Activated CD4-positive, CD25-positive, alpha-beta regulatory T cell treated with anti-CD3 and anti-CD28 coated beads, Interleukin-2, amount 50 U/mL, for 16 hours (primary cell): ENCODE measurements around the gene LAMC3.
"Not testable (repeated sequence)": the region's sequence is repeated elsewhere in the genome, so short reads cannot be mapped to it uniquely, and the experiment has no call there.

Experiments used
- DNase-seq: peaks from one replicate; pipeline ENCODE4 v3.0.0-alpha.2; 2020; ENCODE audit warnings: low read depth, low spot score

Gene LAMC3

GRCh38 chr9:131028931-131029573, 20.1 kb downstream of the LAMC3 start:
- DNase-seq = no peak

DNA sequence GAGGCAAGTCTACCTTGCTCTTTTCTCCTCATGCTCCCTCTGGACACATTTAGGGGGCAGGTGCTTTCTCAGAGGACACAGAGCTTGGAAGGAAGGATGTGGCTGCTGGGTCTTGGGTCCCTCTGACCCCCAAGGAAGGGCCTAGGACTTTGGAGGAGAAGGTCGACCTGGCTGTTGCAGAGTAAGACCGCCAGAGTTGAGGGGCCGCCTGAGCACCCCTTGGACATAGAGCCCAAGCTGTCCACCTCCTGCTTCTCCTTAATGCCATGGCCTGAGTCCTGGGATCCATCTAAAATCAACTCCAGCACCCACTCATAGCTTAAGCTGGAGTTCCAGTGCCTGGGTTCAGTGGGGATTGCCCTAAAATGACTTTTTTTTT, 20.6 kb downstream of the LAMC3 start:
- no peak for DNase-seq

DNA sequence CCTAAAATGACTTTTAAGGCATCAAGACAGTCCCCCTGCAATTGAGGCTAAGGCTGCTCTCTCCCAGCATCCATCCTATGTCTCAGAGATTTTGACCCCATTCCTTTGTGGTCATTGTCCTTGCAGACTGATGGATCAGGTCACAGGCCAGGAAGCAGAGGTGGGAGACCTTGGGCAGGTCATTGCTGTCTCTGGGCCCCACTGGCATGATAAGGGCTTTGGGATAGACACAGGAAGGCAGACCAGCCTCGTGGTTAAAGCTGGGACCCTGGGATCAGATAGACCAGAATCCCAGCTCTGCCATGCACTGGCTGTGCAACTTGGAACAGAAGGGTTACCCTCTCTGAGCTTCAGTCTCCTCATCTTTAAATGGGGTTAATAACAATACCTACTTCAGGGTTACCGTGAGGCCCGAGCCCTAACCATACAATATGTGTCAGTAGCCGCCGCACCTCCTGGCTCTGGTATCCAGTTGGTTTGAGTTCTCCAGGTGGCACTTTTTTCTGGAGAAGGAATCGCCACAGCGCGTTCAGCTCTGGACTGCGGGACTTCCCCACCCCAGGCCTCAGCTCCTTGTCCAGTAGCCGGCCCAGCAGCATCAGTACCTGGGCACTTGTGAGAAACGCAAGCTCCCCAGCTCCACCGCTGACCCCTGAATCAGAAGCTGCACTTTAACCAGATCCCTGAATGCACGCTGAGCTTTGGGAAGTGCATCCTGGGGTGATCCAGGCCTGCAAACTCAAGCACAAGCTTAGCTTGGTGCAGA, 21.4 kb downstream of the LAMC3 start:
- DNase-seq = no peak

- no peak for DNase-seq
These were observed 22.1 kb downstream of the LAMC3 start for GRCh38 chr9:131031005-131031641.

GRCh38 chr9:131031642-131032005, 22.6 kb downstream of the LAMC3 start:
- no peak for DNase-seq

DNA sequence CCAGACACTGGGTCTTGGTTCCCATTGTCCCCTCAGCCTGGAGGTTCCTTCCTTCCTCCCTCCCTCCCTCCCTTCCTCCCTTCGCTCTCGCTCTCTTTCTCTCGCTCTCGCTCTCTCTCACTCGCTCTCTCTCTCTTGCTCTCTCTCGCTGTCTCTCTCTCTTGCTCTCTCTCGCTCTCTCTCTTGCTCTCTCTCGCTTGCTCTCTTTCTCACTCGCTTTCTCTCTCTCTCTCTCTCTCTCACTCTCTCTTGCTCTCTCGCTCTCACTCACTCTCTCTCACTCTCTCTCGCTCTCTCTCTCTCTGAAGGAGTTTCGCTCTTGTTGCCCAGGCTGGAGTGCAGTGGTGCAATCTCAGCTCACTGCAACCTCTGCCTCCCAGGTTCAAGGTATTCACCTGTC, 23.4 kb downstream of the LAMC3 start:
- no peak for DNase-seq

- no peak for DNase-seq
These were observed 24.6 kb downstream of the LAMC3 start for GRCh38 chr9:131033269-131034224.

- no peak for DNase-seq
These were observed 25.3 kb downstream of the LAMC3 start for GRCh38 chr9:131034268-131034667.

- not testable (repeated sequence) for DNase-seq
These were observed 25.8 kb downstream of the LAMC3 start for GRCh38 chr9:131034749-131035148.

DNA sequence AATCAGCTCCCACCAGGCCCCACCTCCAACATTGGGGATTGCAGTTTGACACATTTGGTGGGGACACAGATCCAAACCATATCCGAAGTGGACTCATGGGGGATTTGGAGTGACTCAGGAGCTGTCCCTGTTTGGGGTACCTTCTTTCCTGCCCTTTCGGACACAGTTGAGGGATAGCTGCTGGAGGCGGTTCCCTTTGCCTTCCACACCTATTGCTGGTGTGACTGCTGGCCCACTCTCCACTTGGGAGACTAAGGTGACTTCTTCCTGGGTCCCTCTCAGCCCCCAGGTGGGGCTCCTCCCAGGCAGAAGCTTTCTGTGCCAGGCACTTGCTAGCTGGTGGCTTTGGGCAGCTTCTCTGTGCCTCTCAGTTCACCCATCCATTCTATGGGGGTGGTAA, 26.6 kb downstream of the LAMC3 start:
- DNase-seq = no peak

DNA sequence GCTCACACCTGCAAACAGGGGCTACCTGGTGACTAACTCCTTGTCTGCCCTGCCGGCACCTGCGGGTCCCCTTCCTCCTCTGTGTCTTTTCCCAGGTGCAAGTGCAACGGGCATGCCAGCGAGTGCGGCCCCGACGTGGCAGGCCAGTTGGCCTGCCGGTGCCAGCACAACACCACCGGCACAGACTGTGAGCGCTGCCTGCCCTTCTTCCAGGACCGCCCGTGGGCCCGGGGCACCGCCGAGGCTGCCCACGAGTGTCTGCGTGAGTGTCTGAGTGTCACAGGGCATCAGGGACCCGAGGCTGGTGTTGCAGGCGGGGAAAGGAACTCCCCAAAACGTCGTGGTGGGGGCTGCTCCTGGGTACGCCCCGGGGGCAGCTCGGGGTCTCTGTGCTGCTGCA, 27.1 kb downstream of the LAMC3 start:
- DNase-seq = no peak

GRCh38 chr9:131036529-131037334, 27.8 kb downstream of the LAMC3 start:
- no peak for DNase-seq

DNA sequence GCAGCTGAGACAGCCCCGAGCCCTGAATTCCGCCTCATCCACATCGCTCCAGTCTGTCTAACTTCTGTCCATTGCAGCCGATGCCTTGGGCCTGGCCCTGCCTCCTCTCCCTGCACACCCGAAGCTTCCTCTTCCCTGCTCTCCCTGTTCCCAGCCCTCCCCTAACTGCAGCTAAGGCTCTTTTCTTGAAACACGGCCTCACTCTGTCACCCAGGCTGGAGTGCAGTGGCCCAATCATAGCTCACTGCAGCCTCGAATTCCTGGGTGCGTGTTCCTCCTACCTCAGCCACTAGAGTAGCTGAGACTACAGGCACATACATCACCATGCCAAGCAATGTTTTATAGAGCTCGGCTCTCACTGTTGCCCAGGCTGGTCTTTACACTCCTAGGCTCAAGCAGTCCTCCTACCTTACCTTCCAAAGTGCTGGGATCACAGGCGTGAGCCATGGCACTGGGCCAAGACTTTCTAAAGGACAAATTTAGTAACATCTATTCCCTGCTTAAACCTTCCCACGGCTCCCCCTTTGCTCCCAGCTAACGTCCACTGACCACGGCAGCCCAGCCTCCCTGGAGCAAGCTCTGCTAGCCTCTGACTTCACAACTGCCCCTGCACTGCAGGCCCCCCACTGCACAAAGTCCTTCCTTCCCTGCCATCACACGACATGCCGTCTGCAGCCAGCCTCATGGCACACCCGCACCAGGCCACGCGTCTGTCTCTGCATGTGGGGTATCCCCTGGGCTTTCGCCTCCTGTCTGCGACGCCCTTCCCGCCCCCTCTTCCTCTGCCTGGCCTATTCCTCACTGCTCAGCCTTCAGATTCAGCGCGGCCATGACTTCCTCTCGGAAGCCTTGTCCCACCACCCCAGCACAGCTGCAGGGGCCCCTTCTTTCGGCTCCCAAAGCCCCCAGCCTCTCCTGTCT, 28.6 kb downstream of the LAMC3 start:
- no peak for DNase-seq

GRCh38 chr9:131038256-131039128, 29.5 kb downstream of the LAMC3 start:
- DNase-seq = no peak

DNA sequence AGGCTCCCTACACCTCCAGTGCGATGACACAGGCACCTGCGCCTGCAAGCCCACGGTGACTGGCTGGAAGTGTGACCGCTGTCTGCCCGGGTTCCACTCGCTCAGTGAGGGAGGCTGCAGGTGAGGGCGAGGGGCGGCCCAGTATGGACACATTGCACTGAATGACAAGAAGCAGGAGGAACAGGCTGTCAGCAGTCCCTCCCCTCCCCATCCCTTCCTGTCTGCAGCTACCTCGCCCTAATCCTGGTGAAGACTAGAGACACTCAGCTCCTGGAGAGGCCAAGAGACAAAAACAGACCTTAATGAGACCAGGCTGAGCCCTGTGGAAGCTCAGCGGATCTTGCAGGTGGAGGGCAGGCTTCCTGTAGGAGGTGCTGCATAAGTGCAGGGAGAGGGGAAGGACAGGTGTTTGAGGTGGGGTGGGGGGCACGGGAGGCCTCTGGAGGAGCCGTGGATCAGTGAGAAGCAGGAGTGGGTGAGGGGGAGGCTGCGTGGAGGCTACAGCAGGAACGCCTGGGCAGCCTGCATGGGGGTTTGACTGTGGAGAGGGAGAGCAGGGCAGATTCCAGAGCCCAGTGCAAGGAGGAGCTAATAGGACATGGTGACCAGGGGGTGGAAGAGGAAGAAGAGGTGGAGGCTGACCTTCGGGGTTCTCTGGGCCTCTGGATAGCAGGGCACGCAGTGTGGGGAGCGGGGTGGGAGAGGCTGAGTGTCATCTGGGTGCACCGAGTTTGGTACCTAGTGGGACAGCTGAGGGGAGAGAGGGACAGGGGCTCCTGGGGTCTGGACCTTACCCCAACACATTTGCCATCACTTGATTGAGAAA, 30.4 kb downstream of the LAMC3 start:
- no peak for DNase-seq

GRCh38 chr9:131042666-131043065, 33.7 kb downstream of the LAMC3 start:
- no peak for DNase-seq

DNA sequence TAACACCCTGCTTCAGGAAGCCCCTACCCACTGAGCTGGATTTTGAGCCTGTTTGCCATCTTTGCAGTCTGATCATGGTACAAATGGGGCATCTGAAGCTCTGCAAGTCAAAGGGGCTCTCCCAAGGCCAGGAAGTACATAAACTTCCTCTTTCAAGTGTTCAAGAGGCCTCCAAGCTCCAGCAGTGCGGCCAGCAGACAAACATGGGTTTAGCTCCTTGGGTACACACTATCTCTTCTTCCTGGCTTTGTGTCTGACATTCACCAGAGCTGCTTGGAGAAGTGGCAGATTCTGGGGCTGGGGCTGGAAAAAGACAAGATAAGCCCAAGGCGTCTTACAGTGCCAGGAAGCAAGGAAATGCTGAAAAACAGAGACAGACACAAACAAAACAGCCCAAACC, 34.1 kb downstream of the LAMC3 start:
- DNase-seq = no peak

- no peak for DNase-seq
These were observed 34.7 kb downstream of the LAMC3 start for GRCh38 chr9:131043646-131044045.
